Measurements from ENCODE around the gene LILRB1. TPM values are rescaled to one million over a fixed set of nuclear protein-coding genes. Genes with fewer than 3 reads are reported as not detected.

LILRB1 gene
- polyA plus RNA-seq, 1 experiment: not detected

DNA sequence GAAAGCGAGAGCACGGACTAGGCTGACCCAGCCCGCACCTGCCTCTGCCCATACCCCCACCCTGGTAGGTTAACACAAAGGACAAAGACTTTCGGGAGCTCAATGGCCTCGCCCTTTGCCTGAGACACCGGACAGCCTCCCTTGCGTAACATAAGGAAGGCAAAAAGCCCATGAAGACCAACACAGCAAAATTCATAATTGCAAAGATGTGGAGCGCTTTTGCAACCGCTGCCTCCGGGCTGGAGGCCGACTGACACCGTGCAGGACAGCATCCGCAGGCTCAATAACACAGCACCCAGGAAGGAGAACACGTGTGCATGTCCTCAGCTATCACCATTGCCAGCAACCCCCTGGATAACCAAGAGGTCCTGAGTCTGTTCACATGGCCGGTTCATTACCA is 21.5 kb upstream of the LILRB1 start:
- no peaks in the 10 kb centered on the region for H3K27me3 ChIP-seq (ENCODE audit: control insufficient read depth, insufficient read depth, low read length)
- ChIA-PET POLR2A (no interaction called here), CTCF (no interaction called here)
- no peak overlapping the region for H3K4me3 ChIP-seq (ENCODE audit: low read depth, low read length)
- TF ChIP-seq, protein P1, sequence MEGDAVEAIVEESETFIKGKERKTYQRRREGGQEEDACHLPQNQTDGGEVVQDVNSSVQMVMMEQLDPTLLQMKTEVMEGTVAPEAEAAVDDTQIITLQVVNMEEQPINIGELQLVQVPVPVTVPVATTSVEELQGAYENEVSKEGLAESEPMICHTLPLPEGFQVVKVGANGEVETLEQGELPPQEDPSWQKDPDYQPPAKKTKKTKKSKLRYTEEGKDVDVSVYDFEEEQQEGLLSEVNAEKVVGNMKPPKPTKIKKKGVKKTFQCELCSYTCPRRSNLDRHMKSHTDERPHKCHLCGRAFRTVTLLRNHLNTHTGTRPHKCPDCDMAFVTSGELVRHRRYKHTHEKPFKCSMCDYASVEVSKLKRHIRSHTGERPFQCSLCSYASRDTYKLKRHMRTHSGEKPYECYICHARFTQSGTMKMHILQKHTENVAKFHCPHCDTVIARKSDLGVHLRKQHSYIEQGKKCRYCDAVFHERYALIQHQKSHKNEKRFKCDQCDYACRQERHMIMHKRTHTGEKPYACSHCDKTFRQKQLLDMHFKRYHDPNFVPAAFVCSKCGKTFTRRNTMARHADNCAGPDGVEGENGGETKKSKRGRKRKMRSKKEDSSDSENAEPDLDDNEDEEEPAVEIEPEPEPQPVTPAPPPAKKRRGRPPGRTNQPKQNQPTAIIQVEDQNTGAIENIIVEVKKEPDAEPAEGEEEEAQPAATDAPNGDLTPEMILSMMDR (IDR thresholded peaks at IDR 0.05; ENCODE audit: insufficient read depth, low read depth, low read length): no peak
- H3K36me3 ChIP-seq (ENCODE audit: control insufficient read depth, insufficient read depth, low read length): no peaks in the 10 kb centered on the region
- no peak for DNase-seq (ENCODE audit: low read depth)

DNA sequence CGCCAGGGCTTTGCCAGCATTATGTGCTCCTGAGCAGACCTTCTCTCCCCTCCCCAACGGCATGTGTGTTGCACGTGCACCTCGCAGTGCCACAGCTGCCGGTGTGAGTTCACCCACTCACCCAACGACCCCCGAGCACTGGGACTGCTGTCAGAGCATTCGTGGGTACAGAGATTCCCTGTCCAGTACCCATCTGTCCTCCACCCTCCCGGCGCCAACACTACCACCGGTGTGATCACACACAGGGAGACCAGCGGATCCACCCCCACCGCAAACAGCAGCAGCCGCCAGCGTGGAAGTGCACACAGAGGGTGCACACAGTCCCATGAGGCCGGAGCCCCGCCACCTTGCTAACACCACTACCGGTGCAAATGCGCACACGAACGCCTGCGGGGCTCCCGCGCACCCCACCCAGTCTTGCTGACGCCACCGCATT is 20.9 kb upstream of the LILRB1 start:
- TF ChIP-seq, protein P1 (IDR thresholded peaks at IDR 0.05; ENCODE audit: insufficient read depth, low read depth, low read length): no peak
- no peaks in the 10 kb centered on the region for H3K36me3 ChIP-seq (ENCODE audit: control insufficient read depth, insufficient read depth, low read length)
- ChIA-PET CTCF (no interaction called here), POLR2A (no interaction called here)
- H3K4me3 ChIP-seq (ENCODE audit: low read depth, low read length): no peak overlapping the region
- no peak for DNase-seq (ENCODE audit: low read depth)
- H3K27me3 ChIP-seq (ENCODE audit: control insufficient read depth, insufficient read depth, low read length): no peaks in the 10 kb centered on the region

DNA sequence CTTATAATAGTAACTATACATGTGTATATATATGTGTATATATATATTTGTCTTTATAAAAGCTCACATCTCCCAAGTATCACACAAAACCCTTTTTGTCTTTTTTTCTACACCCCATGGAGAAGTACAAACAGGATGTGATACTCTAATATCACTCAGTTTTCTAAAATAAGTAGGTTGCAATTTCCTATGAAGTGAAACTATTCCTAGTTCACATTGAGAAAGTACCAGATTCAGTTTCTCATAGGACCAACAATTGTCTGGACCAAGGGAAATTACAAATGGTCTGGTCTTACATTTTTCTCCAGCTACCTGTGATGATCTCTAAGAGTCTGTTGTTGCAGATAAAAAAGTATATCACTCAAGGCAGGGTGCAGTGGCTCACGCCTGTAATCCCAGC is 17.9 kb upstream of the LILRB1 start:
- H3K36me3 ChIP-seq (ENCODE audit: control insufficient read depth, insufficient read depth, low read length): no peaks in the 10 kb centered on the region
- no peak overlapping the region for H3K4me3 ChIP-seq (ENCODE audit: low read depth, low read length)
- CTCF ChIA-PET: interaction anchor here (0.6 kb wide), 1 partner anchor 40 kb away, joined by 3 read pairs; no protein-coding TSS in a partner anchor
- TF ChIP-seq, protein P1 (IDR thresholded peaks at IDR 0.05; ENCODE audit: insufficient read depth, low read depth, low read length): no peak
- H3K27me3 ChIP-seq (ENCODE audit: control insufficient read depth, insufficient read depth, low read length): no peaks in the 10 kb centered on the region
- no peak for DNase-seq (ENCODE audit: low read depth)
- POLR2A ChIA-PET: no interaction called here

DNA sequence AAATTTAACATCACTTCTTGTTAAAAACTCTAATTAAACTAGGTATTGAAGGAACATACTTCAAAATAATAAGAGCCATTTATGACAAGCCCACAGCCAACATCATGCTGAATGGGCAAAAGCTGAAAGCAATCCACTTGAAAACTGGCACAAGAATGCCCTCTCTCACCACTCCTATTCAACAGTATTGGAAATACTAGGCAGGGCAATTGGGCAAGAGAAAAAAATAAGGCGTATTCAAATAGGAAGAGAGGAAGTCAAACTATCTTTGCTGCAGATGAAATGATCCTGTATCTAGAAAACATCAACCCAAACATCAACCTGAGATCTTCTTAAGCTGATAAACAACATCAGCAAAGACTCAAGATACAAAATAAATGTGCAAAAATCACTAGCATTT is 15.6 kb upstream of the LILRB1 start:
- H3K27me3 ChIP-seq (ENCODE audit: control insufficient read depth, insufficient read depth, low read length): no peaks in the 10 kb centered on the region
- DNase-seq (ENCODE audit: low read depth): no peak
- TF ChIP-seq, protein P1 (IDR thresholded peaks at IDR 0.05; ENCODE audit: insufficient read depth, low read depth, low read length): no peak
- ChIA-PET POLR2A (no interaction called here), CTCF (no interaction called here)
- H3K4me3 ChIP-seq (ENCODE audit: low read depth, low read length): no peak overlapping the region
- H3K36me3 ChIP-seq (ENCODE audit: control insufficient read depth, insufficient read depth, low read length): no peaks in the 10 kb centered on the region

DNA sequence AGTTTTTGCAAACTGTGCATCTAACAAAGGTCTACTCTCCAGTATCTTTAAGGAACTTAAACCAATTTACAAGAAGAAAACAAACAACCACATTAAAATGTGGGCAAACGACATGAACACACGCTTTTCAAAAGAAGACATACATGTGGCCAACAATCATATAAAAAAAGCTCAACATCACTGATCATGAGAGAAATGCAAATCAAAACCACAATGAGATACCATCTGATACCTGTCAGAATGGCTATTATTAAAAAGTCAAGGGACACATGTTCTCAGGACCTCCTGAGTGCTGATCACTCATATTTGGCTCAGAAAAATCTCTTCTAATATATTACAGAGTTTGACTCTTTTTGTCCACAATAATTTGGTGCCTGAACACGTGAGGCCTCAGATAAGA is 14.2 kb upstream of the LILRB1 start:
- TF ChIP-seq, protein P1 (IDR thresholded peaks at IDR 0.05; ENCODE audit: insufficient read depth, low read depth, low read length): no peak
- no peak for DNase-seq (ENCODE audit: low read depth)
- ChIA-PET CTCF (no interaction called here), POLR2A (no interaction called here)
- no peak overlapping the region for H3K4me3 ChIP-seq (ENCODE audit: low read depth, low read length)
- no peaks in the 10 kb centered on the region for H3K27me3 ChIP-seq (ENCODE audit: control insufficient read depth, insufficient read depth, low read length)
- no peaks in the 10 kb centered on the region for H3K36me3 ChIP-seq (ENCODE audit: control insufficient read depth, insufficient read depth, low read length)
